Islet precursor cell (in vitro differentiated cells): ENCODE measurements around the gene MPEG1.

Experiments
- DNase-seq: peaks from one replicate; pipeline ENCODE4 v3.0.0-alpha.2; 2018

MPEG1 gene, protein sequence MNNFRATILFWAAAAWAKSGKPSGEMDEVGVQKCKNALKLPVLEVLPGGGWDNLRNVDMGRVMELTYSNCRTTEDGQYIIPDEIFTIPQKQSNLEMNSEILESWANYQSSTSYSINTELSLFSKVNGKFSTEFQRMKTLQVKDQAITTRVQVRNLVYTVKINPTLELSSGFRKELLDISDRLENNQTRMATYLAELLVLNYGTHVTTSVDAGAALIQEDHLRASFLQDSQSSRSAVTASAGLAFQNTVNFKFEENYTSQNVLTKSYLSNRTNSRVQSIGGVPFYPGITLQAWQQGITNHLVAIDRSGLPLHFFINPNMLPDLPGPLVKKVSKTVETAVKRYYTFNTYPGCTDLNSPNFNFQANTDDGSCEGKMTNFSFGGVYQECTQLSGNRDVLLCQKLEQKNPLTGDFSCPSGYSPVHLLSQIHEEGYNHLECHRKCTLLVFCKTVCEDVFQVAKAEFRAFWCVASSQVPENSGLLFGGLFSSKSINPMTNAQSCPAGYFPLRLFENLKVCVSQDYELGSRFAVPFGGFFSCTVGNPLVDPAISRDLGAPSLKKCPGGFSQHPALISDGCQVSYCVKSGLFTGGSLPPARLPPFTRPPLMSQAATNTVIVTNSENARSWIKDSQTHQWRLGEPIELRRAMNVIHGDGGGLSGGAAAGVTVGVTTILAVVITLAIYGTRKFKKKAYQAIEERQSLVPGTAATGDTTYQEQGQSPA

DNA sequence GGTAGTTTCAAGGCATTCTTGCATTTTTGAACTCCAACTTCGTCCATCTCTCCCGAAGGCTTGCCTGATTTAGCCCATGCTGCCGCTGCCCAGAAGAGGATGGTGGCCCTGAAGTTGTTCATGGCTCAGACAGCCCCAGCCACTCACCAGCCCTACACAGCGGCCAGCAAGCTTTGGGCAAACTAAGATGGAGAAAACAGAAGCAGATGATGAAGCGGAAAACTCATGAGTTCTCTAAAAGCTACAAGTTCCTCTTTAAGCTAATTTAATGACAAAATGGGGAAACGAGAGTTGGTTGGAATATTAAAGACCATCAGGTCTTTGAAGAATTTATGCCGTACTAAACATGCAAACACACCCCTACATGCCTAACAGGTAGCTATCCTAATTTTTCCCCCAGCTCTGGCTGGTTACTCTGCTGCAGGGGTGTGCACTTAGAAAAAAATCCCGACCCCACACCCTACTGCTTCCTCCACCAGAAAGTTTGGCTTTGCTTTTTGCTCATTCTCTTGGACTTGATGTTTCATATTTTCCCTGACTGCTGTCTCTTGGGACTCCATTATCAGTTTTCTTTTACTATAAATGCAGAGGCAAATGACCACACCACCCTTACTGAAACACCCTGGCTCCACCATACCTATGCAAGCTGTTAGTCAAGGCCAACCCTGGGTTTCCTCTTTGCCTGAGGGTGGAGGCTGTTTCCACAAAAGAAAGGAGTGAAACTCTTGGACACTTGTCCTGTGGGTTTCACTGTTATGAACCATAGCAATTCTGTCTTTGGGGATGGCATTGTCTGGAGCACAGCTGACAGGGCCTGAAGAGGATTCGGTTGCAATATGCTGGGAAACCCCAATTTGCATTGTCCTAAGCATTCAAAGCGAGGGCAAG, at the start of gene MPEG1:
MPEG1 (minus strand) TSS at position 184 of the 888 bp plus-strand sequence; CDS start at position 122, 62 bp downstream.
- no peak for DNase-seq

DNA sequence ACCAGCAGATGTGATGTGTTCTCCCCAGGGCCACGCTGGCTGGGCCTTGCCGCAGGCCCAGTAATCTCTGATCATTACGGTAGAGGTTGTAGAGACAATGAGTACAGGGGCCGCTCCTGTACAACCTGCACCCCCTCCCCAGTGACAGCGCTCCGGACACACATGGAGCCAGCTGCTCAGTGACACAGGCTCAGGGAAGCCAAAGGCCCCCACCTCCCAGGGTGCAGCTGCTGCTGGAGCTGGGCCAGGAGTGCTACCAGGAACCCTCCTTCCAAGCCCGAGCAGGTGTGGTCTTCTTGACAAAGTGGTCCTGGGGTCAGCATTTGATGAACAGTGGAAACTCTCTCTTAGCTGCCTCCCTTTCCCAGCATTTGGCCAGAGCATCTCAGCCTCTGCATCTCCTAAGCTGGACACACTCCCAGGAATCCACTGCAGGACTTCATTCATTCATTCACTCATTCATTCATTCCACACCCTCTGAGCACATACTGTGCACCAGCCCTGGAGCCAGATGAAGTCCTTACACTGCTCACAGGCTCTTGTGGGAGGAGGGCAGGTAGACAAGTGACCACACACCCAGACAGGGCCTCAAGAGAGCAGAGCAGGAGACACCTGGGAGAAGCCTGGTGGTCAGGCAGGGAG, 49.6 kb upstream of the MPEG1 start:
- DNase-seq = no peak

DNA sequence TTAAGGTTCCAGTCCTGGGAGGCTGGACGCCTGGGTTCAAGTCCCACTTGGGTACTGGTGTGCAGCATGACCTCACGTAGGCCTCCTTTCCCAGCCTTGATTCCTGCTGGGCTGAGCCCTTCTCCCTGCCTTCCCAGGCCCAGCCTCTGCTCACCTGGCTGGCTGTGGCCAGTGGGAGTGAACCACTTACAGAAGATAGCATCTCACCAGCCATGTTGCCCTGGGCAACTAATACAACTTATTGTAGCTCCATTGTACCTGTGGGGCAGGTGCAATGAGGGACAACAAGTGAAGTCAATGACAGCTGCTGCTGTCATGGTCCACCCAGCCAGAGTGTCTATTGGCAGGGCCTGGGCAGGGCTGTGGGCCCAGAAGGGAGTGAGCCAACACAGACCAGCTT, 48.4 kb upstream of the MPEG1 start:
- peak; percentile 70 for DNase-seq

DNA sequence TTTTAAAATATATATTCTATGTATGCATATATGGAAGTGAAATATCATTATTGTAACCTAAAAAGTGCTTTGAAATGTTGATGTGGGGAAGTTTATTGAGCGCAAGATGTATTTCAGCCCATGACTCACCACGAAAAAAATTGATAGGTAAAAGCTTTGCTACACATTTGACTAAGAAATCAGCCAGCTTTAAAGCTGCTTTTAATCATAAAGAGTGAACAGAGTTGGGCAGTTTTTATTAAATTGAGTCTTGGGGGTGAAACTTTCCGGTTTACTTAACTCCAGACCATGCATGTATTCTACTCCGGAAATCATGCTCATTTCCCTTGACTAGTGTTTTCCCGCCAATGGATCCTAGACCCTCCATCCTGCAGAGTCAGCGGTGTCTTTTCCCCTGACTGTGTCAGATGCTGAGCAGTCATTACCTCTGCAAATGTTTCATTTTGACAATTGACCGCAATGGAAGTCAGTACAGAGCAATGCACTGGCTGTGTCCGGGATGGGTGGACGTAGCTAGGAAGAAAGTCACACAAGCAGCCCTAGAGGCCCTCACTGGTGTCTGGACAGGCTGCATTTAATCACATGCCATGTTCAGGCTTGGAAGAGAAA, 47.2 kb upstream of the MPEG1 start:
- DNase-seq = no peak

DNA sequence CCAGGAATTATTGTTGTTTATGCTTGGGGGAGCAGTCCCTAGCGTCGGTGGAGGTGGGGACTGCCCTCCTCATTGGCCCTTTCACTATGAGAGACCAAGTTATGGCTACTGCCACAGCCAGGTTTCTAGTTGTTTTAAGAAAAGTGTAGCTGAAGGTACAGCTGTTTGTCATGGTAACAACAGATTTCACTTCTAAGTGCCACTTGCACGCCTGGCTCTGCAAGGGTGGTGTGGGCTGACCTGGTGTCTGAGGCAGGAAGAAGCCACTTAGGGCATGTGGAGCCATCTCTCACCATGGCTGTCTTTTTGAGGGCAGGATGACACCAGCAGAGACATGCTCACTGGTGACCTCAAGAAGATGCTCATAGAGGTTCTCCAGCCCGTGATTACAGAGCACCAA, 46.3 kb upstream of the MPEG1 start:
- DNase-seq = no peak

DNA sequence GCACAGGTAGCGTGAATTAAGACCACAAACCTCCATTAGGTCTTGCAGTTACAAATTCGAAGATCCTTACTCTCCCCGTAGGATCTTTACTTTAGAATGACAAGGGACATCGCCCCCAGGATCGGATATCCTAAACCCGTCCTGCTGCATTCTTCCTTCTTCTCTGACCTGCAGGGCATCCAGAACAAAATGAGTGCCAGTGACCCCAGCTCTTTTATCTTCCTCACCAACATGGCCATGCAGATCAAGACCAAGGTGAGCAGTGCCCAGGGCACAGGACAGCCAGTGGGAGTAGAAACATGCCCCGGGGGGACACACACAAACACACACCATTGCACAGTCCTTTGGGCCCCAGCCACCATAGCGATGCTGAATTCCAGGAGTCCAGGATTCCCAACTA, 42.6 kb upstream of the MPEG1 start:
- peak; percentile 87 for DNase-seq

DNA sequence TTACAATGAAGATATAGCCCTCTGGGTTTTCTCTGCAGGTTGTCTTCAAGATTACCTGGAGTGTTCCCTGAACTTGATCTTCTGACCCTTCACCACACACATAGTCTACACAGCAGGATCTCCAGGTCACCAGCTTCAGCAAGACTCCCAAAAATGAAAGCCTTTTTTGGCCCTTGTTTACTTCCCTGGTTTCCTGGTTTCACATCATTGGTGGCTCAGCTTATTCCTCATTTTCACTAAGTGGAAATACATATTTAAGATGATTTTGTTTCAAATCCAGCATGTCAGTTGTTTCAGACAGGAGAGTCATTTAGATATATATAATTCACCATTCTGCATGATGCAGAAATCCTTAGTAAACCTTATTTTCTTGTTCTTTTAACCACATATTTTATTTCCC, 41.6 kb upstream of the MPEG1 start:
- DNase-seq = no peak

DNA sequence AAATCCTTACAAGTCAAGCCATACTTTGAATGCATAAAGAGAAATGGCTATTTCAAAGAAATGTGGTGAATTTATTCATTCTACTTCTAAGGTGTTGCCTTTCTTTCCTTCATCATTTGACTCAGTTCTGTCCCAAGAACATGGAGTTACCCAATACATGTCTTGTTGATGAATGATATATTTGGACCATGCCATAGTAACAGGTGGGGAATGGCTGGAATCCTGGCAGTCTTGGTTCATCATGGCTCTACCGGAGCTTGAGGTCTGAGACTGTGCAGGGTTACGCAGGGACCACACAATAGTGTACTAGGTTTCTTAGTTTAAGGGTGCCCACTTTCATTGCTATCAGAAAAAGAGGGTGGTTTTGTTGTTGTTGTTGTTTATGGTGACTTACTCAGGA, 40.3 kb upstream of the MPEG1 start:
- no peak for DNase-seq

DNA sequence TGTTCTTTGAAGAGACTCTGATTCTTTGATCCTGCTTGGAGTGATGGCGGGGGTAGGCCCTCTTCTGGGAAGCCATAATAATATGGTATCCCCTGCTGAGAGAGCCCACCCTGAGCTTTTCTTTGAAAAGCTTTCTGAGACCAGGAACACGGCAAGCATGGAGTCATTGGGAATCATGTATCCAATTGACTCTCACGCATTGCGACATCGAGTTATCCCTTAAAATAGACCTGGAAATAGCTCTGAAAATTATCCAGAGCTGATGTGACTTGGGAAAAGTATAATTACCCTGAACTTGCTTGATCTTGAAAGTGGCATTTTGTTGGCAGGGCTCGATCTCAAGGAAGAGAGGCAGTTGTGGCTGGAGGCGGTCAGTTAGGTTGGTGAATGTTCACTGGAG, 36.8 kb upstream of the MPEG1 start:
- DNase-seq = no peak

DNA sequence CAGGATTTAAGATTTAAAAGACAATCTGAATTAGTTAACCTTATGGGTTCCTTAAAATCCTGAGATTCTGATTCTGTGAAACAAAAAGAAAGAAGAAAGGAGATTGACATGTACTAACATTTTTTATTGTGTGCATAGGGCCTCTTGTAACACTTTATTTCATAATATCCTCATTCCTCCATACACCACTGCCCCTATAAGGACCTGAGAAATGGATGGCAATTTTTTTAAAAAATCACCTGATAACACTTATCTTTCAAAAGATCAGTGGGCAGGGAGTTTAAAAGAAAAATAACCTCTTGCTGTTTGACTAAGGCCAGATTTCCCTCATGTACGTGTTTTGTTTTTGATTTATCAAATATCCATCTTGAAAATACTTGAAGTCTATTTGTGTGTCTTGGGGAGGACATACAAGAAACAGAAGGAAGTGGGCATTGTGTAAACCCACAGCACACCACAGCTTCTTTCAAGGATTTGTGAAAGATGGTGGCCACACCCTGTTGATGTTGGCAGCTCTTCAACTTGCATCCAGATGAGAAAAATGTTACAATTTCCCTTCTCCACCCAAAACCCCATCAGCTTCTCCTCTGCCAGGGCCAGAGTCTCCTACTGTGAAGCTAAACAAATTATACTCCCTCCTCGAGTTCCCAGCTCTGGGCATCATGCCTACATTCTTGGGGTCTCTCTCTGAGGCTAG, 35.0 kb upstream of the MPEG1 start:
- DNase-seq = no peak

DNA sequence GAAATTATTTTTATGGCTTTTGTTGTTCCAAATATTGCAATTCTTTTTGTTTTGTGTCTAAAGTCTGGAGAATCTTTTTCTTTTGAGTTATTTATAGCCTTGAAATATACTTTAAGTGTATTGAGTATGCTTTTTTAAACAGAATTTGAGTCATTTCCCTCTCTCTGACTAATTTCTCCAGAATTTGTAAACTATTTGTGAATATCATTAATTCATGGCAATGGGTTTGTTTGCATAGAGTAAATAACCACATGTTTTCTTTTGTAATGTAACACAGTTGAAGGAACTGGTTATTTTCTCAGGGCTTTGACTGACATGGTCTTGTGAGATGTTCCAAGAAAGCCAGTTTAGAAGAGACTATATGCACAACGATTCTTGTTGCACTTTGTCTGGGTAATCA, 30.9 kb upstream of the MPEG1 start:
- DNase-seq = no peak

DNA sequence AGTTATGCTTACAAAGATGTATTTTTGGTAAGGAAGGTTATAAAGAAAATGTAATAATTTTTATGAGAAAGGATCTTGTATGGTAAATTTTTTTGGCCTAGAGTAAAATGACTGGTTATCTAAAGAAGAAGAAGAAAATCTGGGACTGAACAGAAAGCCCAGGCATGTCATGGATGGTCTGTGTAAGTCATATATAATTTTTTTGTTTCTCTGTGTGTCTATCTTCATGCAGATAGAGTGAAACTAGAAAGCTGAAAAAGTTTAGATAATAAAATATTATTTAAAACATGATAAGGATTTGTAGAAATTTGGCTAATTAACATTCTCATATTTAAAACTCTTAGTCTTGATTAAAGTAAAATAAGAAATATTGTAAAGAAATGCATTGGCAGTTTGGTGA, 27.6 kb upstream of the MPEG1 start:
- DNase-seq = no peak

DNA sequence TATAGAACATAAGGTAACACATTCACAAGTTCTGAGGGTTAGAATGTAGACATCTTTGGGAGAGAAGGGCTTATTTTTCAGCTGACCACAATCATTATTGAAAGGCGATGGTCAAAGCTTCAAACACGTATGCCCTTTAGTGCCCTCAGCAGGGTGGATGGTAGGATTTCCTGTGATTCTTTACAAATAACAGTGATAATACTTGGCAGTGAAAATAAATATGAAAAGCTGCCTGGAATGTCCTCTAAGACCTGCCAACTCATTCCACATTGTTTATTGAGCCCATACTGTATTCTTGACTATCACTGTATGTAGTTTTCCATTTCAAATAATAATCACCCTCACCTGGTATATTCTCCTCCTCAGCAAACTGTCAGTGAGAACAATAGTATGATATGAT, 13.7 kb upstream of the MPEG1 start:
- no peak for DNase-seq

DNA sequence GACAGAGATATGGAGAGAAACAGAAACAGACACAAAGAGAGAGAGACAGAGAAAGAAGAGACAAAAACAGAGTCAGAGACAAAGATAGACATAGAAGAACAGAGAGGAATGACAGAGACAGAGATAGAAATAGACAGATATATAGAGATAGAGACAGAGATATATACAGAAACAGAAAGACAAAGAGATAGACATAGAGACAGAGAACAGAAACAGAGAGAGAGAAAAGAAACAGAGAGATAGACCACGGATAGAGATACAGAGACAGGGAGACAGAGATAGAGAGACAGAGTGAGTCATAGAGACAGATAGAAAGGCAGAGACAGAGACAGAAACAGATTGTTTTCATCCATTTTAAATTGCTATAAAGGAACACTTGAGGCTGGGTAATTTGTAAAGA, 12.3 kb upstream of the MPEG1 start:
- no peak for DNase-seq

DNA sequence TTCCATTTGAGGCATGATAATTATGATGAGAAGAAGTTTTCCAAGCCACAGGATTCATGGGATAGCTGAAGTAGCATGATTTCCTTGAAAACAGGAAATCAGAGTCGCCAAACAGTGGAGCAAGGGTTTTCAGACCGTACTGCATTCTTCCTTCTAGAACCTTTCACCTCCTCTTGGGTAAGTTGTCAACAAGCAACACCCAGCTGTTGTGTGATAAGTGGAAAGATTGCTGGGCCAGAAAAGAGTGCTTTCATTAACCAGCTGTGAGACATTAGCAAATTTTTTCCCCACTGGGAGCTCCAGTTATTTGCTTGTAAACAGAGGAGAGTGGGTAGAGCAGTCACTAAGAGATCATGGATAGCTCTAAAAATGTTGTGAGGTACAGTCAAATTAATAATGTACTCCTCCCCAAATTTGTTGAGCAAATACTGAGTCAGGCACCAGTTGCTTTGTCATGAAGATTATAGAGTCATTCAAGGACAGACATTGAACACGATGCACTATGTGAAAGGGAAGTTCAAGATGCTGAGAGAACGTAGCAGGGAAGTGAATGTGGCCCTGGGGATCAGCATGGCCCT, 11.7 kb upstream of the MPEG1 start:
- no peak for DNase-seq

DNA sequence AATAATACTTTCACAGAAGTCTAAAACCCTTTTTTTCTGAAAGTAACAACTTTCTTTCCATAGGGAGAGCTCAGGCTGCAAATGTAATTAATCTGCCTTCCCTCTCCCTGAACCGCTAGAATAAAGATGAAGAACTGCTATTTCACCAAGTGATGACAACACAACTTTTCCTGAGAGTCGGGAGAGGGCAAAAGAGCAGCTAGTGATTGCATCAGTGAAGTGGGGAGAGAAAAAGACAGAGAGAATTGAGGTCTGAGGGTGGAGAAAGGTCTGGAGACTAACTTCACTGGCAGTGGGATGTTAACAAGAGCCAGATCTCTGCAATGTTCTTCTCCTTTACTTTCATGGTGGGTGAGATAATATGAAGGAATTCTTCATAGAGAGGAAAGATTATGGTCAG, 10.9 kb upstream of the MPEG1 start:
- DNase-seq = no peak

DNA sequence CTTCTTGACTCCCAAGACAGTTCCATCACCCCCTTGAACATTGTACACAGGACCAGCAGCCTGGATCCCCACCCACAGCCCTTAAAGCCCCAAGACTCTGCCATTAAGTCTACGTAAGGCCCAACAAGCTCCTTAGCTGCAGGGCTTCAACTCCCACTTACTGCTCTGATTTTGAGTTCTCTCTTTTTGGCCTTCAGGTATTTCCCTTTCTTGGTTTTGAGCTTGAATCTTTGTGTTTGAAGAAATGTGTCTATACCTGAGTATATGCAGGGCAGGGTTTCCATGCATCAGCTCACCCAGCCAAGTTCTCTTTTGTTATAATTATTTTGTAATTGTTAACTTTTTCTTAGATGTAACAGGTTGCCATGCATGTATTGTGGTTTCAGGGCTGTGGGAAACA, 10.4 kb upstream of the MPEG1 start:
- DNase-seq = no peak

DNA sequence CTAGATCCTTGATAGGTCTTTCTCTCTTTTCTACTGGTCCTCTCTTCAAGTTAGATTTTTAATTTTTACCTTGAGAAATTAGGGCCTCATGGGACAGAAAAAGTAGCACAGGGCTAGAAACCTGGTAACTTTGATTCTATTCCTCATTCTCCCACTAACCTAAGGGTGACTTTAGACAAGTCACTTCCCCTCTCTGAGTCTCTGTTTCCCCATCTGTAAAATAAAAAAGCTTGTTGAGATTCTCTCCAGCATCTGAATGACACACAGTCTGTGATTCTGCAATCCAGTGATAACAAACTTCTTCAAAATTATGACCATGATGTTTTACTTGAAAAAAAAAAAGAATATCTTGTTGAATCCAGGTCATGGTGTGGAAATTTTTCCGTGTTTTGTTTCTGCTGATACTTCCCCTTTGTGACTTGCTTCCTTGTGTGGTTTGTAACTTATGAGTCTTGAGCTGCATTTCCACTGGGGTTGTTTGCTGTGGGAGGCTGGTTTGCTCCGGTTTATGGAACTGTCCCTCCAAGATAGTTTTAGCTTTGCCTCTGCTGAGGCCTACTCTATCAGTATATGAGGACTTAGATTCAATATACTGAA, 9.8 kb upstream of the MPEG1 start:
- DNase-seq = no peak

DNA sequence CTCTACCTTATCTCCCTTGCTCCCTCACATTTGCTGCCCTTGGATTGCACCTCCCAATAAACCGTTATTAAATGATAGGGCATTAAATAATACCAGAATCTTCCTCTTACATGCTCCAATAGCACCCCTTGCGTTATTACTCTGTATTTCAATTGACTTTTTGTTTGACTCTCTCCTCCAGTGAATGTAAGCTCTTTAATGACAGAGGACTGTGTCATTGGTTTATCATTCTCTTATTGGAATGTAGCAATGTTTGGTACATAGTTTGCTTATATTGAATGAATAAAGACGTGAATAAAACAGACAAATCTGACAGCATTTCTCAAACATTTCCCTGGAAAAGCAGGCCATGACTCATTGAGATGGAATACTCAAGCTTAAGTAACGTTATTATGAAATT, 8.7 kb upstream of the MPEG1 start:
- no peak for DNase-seq

DNA sequence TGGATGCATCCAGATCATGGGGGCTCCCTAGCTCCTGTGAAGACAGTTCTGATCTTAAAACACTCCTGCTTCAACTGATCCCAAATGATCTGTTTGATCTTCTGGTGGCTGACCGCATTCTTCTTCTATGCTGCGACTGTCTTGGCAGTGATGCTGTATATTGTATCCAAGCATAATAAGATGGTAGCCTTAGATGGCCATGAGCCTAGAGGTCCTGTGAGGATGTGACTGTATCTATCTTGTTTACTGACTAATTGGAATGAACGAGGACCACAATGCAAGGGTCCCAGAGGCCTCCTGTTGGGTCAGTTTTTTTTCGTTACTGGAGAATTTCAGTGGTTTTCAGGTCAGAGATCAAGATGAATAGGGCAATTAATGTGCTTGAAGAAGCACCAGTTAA, 7.1 kb upstream of the MPEG1 start:
- no peak for DNase-seq

DNA sequence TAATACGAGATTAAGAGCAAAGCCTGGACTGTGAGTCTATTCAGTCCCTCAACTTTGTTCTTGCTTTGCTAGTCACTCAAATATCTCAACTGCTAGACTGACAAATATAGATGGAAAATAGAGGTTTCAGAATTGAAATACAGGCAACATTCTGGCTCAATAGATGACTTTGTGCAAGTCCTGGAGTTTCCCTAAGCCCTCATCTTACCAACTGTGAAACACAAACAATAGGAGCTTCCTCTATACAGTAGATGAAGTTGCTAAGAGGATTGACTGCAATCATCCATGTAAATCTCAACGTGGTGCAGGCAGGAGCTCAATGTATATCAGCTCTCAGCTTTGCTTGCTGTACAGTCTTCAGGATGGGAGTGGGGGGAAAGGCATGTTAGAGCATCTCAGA, 6.2 kb upstream of the MPEG1 start:
- no peak for DNase-seq
